NCI-H146 treated with DMSO at 0.1 percent for 48 hours (cell line): ENCODE measurements around the gene CCR1.
"Not testable (repeated sequence)": the region's sequence is repeated elsewhere in the genome, so short reads cannot be mapped to it uniquely, and the experiment has no call there.

Experiments used
- DNase-seq: peaks from one replicate; lab custom pipeline; 2025; ENCODE audit not compliant: unreplicated experiment; lab: John Stamatoyannopoulos, UW

Gene CCR1

GRCh38 chr3:46184469-46184868 is 23.6 kb downstream of the CCR1 start:
- DNase-seq: no peak

GRCh38 chr3:46183330-46183729 is 24.8 kb downstream of the CCR1 start:
- DNase-seq: no peak

GRCh38 chr3:46168583-46169345 is 39.3 kb downstream of the CCR1 start:
- no peak for DNase-seq

GRCh38 chr3:46163556-46164041 is 44.5 kb downstream of the CCR1 start:
- DNase-seq: no peak

DNA sequence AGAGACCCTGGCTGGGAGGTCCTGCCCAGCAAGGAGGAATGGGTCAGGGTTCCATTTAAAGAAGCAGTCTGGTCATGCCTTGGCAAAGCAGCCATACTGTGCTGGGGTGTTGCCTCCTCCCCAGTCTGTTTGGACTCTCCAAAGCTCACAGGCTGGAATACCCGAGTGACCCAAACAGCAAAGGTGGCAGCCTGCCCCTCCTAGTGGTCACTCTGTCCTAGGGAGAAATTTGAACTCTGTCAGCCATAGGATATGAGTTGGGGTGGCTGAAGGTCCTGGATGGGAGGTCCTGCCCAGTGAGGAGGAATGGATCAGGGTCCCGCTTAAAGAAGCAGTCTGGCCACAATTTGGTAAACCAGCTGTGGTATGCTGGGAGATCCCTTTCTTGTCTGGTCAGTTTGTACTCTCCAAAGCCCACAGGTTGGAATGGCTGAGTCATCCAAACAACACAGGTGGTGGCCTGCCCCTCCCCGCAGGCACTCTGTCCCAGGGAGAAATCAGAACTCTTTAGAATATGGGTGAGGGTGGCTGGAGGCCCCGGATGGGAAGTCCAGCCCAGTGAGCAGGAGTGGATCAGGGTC is 45.0 kb downstream of the CCR1 start:
- no peak for DNase-seq

DNA sequence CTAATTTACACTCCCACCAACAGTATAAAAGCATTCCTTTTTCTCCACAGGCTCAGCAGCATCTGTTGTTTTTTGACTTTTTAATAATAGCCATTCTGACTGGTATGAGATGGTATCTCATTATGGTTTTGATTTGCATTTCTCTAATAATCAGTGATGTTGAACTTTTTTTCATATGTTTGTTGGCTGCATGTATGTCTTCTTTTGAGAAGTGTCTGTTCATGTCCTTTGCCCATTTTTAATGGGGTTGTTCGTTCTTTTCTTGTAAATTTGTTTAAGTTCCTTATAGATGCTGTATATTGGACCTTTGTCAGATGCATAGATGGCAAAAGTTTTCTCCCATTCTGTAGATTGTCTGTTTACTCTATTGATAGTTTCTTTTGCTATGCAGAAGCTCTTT is 50.4 kb downstream of the CCR1 start:
- DNase-seq: not testable (repeated sequence)

DNA sequence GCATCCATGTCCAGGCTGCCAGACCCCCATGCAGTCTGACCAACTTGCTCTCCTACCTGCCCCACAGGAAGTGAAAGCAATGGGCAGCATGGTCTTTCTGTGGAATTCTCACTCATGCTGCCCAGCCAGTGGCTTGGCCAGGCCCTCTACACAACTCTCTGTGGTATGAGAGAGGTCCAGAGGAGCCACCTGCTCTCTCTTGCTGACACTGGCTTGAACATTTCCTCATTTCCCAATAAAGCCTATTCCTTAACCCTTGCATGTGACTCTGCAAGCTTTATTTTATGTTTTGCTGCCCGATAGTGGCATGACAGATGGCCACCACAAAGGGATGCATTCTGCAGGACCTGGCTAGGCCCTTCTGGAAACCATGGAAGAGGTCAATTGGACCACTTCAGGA is 53.8 kb downstream of the CCR1 start:
- DNase-seq: no peak
